ENCODE measurements around the gene CDK19.

DNA sequence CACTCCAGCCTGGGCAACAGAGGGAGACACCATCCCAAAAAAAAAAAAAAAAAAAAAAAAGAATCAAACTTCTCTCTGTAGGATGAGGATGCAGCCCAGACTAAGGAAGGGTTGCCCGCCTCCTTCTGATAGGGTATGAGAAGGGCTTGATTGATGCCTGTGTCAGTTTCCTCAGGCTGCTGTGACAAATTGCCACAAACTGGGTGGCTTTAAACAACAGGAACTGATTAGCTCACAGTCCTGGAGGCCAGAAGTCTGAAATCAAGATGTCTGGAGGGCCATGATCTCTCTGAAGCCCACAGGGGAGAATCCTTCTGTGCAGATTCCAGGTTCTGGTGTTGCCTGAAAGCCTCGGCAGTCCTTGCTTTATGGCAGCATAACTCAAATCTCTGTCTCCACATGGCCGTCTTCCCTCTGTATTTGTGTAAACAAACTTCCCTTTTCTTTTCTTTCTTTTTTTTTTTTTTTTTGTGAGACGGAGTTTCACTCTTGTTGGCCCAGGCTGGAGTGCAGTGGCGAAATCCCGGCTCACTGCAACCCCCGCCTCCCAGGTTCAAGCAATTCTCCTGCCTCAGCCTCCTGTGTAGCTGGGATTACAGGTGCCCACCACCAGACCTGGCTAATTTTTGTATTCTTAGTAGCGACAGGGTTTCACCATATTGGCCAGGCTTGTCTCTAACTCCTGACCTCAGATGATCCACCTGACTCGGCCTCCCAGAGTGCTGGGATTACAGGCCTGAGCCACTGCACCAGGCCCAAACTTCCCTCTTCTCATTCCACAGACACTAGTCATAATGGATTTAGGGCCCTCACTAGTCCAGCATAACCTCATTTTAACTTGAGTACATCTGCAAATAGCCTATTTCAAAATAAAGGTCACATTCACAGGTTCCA is 11.2 kb upstream of the CDK19 start:
- TF ChIP-seq, protein P1, sequence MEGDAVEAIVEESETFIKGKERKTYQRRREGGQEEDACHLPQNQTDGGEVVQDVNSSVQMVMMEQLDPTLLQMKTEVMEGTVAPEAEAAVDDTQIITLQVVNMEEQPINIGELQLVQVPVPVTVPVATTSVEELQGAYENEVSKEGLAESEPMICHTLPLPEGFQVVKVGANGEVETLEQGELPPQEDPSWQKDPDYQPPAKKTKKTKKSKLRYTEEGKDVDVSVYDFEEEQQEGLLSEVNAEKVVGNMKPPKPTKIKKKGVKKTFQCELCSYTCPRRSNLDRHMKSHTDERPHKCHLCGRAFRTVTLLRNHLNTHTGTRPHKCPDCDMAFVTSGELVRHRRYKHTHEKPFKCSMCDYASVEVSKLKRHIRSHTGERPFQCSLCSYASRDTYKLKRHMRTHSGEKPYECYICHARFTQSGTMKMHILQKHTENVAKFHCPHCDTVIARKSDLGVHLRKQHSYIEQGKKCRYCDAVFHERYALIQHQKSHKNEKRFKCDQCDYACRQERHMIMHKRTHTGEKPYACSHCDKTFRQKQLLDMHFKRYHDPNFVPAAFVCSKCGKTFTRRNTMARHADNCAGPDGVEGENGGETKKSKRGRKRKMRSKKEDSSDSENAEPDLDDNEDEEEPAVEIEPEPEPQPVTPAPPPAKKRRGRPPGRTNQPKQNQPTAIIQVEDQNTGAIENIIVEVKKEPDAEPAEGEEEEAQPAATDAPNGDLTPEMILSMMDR (IDR thresholded peaks at IDR 0.05): no peak
- no peak for TF ChIP-seq POLR2A (IDR thresholded peaks at IDR 0.05)

Measured in right lobe of liver (tissue), 4 donors.